HepG2 (cell line): ENCODE data around the gene HMBS. TPM values are rescaled to one million over a fixed set of nuclear protein-coding genes. Genes with fewer than 3 reads are reported as not detected.
A peak's percentile ranks its signal among the peaks of the same experiment; 100 is the strongest.

Experiments
- HDAC2 ChIP-seq: sonication (generic); formaldehyde crosslinking; IDR thresholded peaks from 2 replicates; pipeline ENCODE4 v1.4.0; 2020; ENCODE audit warnings: missing genetic modification reagents
- HOXA3 ChIP-seq: sonication (generic); formaldehyde crosslinking; IDR thresholded peaks from 2 replicates; pipeline ENCODE4 v1.5.0; 2020; ENCODE audit warnings: missing genetic modification reagents
- KLF11 ChIP-seq: IDR thresholded peaks from 2 replicates; pipeline ENCODE4 v1.6.1; 2016; ENCODE audit warnings: missing compliant biosample characterization
- TGIF2 ChIP-seq: IDR thresholded peaks from 2 replicates; pipeline ENCODE4 v1.6.1; 2016; ENCODE audit warnings: control low read depth, missing compliant biosample characterization
- ZMYM4 ChIP-seq: sonication (generic); formaldehyde crosslinking; IDR thresholded peaks from 2 replicates; pipeline ENCODE4 v1.8.1; 2023; ENCODE audit warnings: mild to moderate bottlenecking, missing genetic modification reagents
- ZNF256 ChIP-seq: sonication (generic); formaldehyde crosslinking; conservative IDR thresholded peaks from 2 replicates; pipeline ENCODE4 v1.4.0; 2020; ENCODE audit warnings: missing genetic modification reagents
- ZNF441 ChIP-seq: sonication (generic); formaldehyde crosslinking; IDR thresholded peaks from 2 replicates; pipeline ENCODE4 v1.7.0; 2021; ENCODE audit warnings: missing genetic modification reagents, borderline replicate concordance
- ZNF660 ChIP-seq: sonication (generic); formaldehyde crosslinking; IDR thresholded peaks from 2 replicates; pipeline ENCODE4 v1.5.1; 2020; ENCODE audit warnings: mild to moderate bottlenecking, low read depth, missing genetic modification reagents, borderline replicate concordance
- ZNF720 ChIP-seq: sonication (generic); formaldehyde crosslinking; IDR thresholded peaks from 2 replicates; pipeline ENCODE4 v1.4.0; 2020; ENCODE audit warnings: missing genetic modification reagents
- ZNF841 ChIP-seq: sonication (generic); formaldehyde crosslinking; IDR thresholded peaks from 2 replicates; pipeline ENCODE4 v1.8.1; 2023; ENCODE audit warnings: missing genetic modification reagents, borderline replicate concordance
- polyA plus RNA-seq, 8 experiments: library from polyadenylated mRNA; depleted of rRNA in 3 of 8; stranded (reverse) in 7 of 8; unstranded in 1 of 8; fragments of >200 nt; fragmentation: Illumina TruSeq in 4 of 8; extraction: Trizol in 4 of 8; gene quantifications; 2 replicates each; pipeline versions ENCODE4 v1.2.1 to v1.2.3, GENCODE V29; 2011 to 2016; ENCODE audit warnings: low read depth in 4 of 8, missing spikeins in 1 of 8, mixed read lengths in 1 of 8; ENCODE audit not compliant: insufficient read depth in 1 of 8
- total RNA-seq, 5 experiments: library from RNA; depleted of rRNA; stranded (reverse); fragments of >200 nt; fragmentation: Illumina TruSeq; extraction: Trizol; gene quantifications; 2 replicates each; pipeline ENCODE4 v1.2.3, GENCODE V29; 2016; ENCODE audit warnings: low read depth in 1 of 5
- TF ChIP-seq, protein P1 (sequence below): sonication (generic); formaldehyde crosslinking; IDR thresholded peaks from 2 replicates; pipeline ENCODE4 v1.5.1; 2020; ENCODE audit warnings: mild to moderate bottlenecking, missing genetic modification reagents, moderate library complexity
- TF ChIP-seq, protein P2 (sequence below): sonication (generic); formaldehyde crosslinking; conservative IDR thresholded peaks from 2 replicates; pipeline ENCODE4 v1.4.0; 2020; ENCODE audit warnings: missing genetic modification reagents
- TF ChIP-seq, protein P3 (sequence below): sonication (generic); formaldehyde crosslinking; IDR thresholded peaks from 2 replicates; pipeline ENCODE4 v1.5.1; 2020; ENCODE audit warnings: mild to moderate bottlenecking, missing genetic modification reagents, moderate library complexity
- TF ChIP-seq, protein P4 (sequence below): sonication (generic); formaldehyde crosslinking; IDR thresholded peaks from 2 replicates; pipeline ENCODE4 v1.8.0; 2022; ENCODE audit warnings: mild to moderate bottlenecking, missing genetic modification reagents; ENCODE audit not compliant: insufficient replicate concordance
- TF ChIP-seq, protein P5 (sequence below): sonication (generic); formaldehyde crosslinking; IDR thresholded peaks from 2 replicates; pipeline ENCODE4 v1.4.0; 2020; ENCODE audit warnings: missing genetic modification reagents, mild to moderate bottlenecking, borderline replicate concordance
- TF ChIP-seq, protein P6 (sequence below): sonication (generic); formaldehyde crosslinking; IDR thresholded peaks from 2 replicates; pipeline ENCODE4 v1.5.0; 2020; ENCODE audit warnings: missing genetic modification reagents, mild to moderate bottlenecking, borderline replicate concordance

Gene HMBS
- total and polyA plus RNA-seq, 2 of the 13 experiments (the other 11 are each of a cell fraction or from before 2014, with no cell fraction given), result 9.4 to 46.9 TPM

DNA sequence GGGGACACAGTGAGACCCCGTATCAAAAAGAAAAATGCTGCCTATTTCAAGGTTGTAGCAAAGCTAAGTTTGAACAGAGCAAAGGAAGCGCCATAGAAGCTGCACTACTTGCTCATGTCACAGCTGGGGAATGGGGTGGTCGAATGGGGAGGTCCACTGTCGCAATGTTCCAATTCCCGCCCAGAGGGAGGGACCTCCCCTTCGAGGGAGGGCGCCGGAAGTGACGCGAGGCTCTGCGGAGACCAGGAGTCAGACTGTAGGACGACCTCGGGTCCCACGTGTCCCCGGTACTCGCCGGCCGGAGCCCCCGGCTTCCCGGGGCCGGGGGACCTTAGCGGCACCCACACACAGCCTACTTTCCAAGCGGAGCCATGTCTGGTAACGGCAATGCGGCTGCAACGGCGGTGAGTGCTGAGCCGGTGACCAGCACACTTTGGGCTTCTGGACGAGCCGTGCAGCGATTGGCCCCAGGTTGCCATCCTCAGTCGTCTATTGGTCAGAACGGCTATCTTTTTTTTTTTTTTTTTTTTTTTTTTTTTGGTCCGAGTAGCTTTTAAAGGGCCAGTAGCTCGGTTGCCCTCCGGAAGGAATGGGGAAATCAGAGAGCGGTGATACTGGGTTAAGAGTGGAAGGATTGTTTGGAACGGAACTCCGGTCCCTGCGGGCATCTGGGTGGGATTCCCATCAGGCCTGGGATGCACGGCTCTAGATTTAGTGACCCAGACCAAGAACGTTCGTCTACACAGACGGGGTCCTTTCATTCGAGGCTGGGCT is at the start of gene HMBS (continued):
- TF ChIP-seq, protein P1, sequence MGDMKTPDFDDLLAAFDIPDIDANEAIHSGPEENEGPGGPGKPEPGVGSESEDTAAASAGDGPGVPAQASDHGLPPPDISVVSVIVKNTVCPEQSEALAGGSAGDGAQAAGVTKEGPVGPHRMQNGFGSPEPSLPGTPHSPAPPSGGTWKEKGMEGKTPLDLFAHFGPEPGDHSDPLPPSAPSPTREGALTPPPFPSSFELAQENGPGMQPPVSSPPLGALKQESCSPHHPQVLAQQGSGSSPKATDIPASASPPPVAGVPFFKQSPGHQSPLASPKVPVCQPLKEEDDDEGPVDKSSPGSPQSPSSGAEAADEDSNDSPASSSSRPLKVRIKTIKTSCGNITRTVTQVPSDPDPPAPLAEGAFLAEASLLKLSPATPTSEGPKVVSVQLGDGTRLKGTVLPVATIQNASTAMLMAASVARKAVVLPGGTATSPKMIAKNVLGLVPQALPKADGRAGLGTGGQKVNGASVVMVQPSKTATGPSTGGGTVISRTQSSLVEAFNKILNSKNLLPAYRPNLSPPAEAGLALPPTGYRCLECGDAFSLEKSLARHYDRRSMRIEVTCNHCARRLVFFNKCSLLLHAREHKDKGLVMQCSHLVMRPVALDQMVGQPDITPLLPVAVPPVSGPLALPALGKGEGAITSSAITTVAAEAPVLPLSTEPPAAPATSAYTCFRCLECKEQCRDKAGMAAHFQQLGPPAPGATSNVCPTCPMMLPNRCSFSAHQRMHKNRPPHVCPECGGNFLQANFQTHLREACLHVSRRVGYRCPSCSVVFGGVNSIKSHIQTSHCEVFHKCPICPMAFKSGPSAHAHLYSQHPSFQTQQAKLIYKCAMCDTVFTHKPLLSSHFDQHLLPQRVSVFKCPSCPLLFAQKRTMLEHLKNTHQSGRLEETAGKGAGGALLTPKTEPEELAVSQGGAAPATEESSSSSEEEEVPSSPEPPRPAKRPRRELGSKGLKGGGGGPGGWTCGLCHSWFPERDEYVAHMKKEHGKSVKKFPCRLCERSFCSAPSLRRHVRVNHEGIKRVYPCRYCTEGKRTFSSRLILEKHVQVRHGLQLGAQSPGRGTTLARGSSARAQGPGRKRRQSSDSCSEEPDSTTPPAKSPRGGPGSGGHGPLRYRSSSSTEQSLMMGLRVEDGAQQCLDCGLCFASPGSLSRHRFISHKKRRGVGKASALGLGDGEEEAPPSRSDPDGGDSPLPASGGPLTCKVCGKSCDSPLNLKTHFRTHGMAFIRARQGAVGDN (CRISPR knock-in tag), result peak; percentile 92
- TF ChIP-seq, protein P2, sequence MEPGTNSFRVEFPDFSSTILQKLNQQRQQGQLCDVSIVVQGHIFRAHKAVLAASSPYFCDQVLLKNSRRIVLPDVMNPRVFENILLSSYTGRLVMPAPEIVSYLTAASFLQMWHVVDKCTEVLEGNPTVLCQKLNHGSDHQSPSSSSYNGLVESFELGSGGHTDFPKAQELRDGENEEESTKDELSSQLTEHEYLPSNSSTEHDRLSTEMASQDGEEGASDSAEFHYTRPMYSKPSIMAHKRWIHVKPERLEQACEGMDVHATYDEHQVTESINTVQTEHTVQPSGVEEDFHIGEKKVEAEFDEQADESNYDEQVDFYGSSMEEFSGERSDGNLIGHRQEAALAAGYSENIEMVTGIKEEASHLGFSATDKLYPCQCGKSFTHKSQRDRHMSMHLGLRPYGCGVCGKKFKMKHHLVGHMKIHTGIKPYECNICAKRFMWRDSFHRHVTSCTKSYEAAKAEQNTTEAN (CRISPR knock-in tag), result 0 out of 2 replicates have a peak, but pooled peaks have one; percentile 54
- TF ChIP-seq ZNF441 (CRISPR knock-in tag) (no peak), ZNF256 (CRISPR knock-in tag) (no peak), ZMYM4 (CRISPR knock-in tag) (peak; percentile 54), ZNF660 (CRISPR knock-in tag) (no peak), KLF11 (CRISPR knock-in tag) (no peak), ZNF720 (CRISPR knock-in tag) (no peak), TGIF2 (CRISPR knock-in tag) (peak; percentile 87), HOXA3 (peak; percentile 79), HDAC2 (CRISPR knock-in tag) (peak; percentile 54), ZNF841 (CRISPR knock-in tag) (no peak)
- TF ChIP-seq, protein P3, sequence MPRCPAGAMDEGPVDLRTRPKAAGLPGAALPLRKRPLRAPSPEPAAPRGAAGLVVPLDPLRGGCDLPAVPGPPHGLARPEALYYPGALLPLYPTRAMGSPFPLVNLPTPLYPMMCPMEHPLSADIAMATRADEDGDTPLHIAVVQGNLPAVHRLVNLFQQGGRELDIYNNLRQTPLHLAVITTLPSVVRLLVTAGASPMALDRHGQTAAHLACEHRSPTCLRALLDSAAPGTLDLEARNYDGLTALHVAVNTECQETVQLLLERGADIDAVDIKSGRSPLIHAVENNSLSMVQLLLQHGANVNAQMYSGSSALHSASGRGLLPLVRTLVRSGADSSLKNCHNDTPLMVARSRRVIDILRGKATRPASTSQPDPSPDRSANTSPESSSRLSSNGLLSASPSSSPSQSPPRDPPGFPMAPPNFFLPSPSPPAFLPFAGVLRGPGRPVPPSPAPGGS (CRISPR knock-in tag), result peak; percentile 48; the same call in 1 of the 2 replicates
- TF ChIP-seq, protein P4, sequence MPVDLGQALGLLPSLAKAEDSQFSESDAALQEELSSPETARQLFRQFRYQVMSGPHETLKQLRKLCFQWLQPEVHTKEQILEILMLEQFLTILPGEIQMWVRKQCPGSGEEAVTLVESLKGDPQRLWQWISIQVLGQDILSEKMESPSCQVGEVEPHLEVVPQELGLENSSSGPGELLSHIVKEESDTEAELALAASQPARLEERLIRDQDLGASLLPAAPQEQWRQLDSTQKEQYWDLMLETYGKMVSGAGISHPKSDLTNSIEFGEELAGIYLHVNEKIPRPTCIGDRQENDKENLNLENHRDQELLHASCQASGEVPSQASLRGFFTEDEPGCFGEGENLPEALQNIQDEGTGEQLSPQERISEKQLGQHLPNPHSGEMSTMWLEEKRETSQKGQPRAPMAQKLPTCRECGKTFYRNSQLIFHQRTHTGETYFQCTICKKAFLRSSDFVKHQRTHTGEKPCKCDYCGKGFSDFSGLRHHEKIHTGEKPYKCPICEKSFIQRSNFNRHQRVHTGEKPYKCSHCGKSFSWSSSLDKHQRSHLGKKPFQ, result no peak
- TF ChIP-seq, protein P5, sequence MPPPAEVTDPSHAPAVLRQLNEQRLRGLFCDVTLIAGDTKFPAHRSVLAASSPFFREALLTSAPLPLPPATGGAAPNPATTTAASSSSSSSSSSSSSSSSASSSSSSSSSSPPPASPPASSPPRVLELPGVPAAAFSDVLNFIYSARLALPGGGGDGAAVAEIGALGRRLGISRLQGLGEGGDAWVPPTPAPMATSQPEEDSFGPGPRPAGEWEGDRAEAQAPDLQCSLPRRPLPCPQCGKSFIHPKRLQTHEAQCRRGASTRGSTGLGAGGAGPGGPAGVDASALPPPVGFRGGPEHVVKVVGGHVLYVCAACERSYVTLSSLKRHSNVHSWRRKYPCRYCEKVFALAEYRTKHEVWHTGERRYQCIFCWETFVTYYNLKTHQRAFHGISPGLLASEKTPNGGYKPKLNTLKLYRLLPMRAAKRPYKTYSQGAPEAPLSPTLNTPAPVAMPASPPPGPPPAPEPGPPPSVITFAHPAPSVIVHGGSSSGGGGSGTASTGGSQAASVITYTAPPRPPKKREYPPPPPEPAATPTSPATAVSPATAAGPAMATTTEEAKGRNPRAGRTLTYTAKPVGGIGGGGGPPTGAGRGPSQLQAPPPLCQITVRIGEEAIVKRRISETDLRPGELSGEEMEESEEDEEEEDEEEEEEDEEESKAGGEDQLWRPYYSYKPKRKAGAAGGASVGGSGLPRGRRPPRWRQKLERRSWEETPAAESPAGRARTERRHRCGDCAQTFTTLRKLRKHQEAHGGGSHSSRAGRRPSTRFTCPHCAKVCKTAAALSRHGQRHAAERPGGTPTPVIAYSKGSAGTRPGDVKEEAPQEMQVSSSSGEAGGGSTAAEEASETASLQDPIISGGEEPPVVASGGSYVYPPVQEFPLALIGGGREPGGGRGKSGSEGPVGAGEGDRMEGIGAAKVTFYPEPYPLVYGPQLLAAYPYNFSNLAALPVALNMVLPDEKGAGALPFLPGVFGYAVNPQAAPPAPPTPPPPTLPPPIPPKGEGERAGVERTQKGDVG (CRISPR knock-in tag), result no peak
- TF ChIP-seq, protein P6, sequence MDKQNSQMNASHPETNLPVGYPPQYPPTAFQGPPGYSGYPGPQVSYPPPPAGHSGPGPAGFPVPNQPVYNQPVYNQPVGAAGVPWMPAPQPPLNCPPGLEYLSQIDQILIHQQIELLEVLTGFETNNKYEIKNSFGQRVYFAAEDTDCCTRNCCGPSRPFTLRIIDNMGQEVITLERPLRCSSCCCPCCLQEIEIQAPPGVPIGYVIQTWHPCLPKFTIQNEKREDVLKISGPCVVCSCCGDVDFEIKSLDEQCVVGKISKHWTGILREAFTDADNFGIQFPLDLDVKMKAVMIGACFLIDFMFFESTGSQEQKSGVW, result no peak
